Measurements from ENCODE around the gene ABTB2. TPM values are rescaled to one million over a fixed set of nuclear protein-coding genes. Genes with fewer than 3 reads are reported as not detected.
"Not testable (repeated sequence)": the region's sequence is repeated elsewhere in the genome, so short reads cannot be mapped to it uniquely, and the experiment has no call there.

Gene ABTB2
- total RNA-seq = 0.13 and 0.25 TPM in 2 replicates

GRCh38 chr11:34357701-34358257, at the start of gene ABTB2:
TSS of gene ABTB2 (minus strand) at chr11:34358010.
- peak; percentile 85 to 98 for DNase-seq (ENCODE audit: low read depth in 2 of 2)

GRCh38 chr11:34407121-34407813, 49.5 kb upstream of the ABTB2 start:
- DNase-seq (ENCODE audit: low read depth in 2 of 2) = no peak

DNA sequence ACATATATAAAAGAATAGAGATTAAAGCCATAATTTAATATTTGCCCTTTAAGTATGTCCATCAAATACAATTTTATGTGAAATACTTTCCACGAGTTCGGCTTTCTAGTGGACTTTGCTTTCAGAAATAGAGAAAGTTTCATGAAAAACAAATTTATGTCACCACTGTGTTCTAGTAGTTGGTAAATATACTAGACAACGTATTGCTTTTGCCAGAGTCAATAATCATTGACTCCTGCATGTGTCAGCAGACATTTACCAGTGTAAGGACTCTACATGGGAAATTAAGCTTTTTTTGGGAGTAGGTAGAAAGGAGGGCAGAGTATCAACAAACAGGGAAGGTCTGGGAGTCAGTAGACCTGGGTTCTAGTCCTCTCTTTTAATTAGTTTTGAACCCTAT, 48.6 kb upstream of the ABTB2 start:
- DNase-seq (ENCODE audit: low read depth in 2 of 2) = no peak

GRCh38 chr11:34405079-34405858, 47.5 kb upstream of the ABTB2 start:
- peak; percentile 1 to 34 for DNase-seq (ENCODE audit: low read depth in 2 of 2)

GRCh38 chr11:34404280-34404679, 46.5 kb upstream of the ABTB2 start:
- no peak for DNase-seq (ENCODE audit: low read depth in 2 of 2)

DNA sequence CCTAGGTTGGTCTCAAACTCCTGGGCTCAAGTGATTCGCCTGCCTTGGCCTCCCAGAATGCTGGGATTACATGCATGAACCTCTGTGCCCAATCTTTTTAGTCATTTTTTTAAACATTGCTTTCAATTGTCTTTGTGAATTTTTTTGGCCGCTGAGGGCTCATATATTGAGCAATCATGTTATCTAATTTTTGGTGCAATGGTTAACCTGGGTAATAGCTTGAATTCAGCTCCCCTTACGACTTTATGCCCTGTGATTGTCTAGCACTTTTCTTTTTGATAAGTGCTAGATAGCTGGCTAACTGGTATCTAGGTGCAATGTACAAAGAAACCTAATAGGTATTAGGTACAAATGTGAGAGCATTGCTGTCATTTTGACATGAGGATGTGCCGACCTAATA, 45.6 kb upstream of the ABTB2 start:
- no peak for DNase-seq (ENCODE audit: low read depth in 2 of 2)

GRCh38 chr11:34397811-34398210, 40.0 kb upstream of the ABTB2 start:
- no peak for DNase-seq (ENCODE audit: low read depth in 2 of 2)

- no peak for DNase-seq (ENCODE audit: low read depth in 2 of 2)
Observed at GRCh38 chr11:34397120-34397519, 39.3 kb upstream of the ABTB2 start.

- peak in 1 of 2 donors; percentile 20 for DNase-seq (ENCODE audit: low read depth in 2 of 2)
Observed at GRCh38 chr11:34395916-34396550, 38.2 kb upstream of the ABTB2 start.

DNA sequence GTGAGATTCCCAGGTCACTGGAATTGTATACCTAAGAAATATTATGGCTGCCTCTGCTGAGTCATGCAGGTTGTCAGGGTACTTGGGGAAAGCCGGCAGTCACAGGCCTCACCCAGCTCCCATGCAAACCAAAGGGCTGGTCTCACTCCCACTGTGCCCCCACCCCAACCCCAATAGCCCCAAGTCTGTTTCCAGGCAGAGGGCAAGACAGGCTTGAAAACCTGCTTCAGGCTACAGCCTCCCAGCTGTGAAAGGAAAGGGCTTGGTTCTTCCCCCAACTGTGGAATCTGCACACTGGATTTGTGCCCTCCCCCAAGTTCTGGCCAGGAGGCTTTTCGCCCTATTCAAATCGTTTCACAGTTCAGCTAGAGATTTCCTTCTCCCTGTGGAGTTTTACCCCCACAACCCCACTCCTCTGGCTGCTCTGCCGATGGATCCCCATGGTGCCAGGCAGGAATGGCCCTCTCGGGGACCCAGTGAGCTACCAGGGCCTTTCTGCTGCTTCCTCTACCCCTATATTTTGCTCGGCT, 37.0 kb upstream of the ABTB2 start:
- no peak for DNase-seq (ENCODE audit: low read depth in 2 of 2)

- no peak for DNase-seq (ENCODE audit: low read depth in 2 of 2)
Observed at GRCh38 chr11:34387653-34388052, 29.8 kb upstream of the ABTB2 start.

DNA sequence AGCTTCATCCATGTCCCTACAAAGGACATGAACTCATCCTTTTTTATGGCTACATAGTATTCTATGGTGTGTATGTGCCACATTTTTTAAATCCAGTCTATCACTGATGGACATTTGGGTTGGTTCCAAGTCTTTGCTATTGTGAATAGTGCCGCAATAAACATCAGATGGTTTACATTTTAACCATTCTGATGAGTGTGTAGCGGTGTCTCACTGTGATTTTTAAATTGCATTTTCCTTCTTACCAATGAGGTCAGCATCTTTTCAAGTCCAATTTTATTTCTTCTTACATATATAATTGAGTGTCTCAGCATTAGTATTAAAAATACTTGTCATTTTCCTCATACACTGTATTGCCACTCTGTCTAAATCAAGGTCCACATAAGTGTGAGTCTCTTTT, 28.5 kb upstream of the ABTB2 start:
- not testable (repeated sequence) for DNase-seq (ENCODE audit: low read depth in 2 of 2)

GRCh38 chr11:34382532-34383276, 24.9 kb upstream of the ABTB2 start:
- DNase-seq (ENCODE audit: low read depth in 2 of 2) = no peak

DNA sequence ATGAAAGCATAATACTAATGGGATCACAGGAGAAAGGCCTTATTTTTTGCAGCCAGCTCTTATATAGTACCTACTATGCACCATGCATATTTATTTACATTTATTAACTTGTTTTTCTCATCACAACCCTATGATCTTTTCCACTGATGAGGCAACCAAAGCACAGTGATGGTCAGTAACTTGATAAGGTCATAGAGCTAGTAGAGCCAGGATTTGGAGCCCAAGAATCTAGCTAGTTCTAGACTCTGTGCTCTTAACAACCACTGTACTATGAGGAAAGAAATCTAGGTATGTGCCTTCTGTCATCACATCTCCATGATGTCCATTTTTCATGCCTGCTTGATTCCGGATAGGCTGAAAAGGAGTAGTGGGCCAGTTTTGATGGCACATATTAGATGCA, 24.0 kb upstream of the ABTB2 start:
- no peak for DNase-seq (ENCODE audit: low read depth in 2 of 2)

DNA sequence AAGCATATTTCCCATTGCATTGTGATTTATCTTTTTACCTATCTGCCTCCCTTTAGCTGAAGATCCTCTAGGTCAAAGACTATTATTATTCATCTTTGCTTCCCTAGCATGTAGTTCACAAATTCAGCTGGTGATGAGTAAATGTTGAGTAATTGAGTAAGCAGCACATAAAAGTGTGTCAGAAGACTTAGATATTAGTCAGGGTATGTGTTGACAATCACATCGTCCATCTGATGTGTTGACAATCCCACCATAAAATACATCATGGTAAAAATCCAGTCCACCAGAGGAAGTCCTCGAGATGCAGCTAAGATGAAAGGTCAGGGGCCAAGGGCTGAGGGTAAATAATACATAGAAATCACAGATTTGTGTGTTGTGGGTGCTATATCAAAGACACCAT, 22.9 kb upstream of the ABTB2 start:
- no peak for DNase-seq (ENCODE audit: low read depth in 2 of 2)

- DNase-seq (ENCODE audit: low read depth in 2 of 2) = no peak
Observed at GRCh38 chr11:34379539-34379938, 21.7 kb upstream of the ABTB2 start.

GRCh38 chr11:34379079-34379478, 21.3 kb upstream of the ABTB2 start:
- DNase-seq (ENCODE audit: low read depth in 2 of 2) = no peak

DNA sequence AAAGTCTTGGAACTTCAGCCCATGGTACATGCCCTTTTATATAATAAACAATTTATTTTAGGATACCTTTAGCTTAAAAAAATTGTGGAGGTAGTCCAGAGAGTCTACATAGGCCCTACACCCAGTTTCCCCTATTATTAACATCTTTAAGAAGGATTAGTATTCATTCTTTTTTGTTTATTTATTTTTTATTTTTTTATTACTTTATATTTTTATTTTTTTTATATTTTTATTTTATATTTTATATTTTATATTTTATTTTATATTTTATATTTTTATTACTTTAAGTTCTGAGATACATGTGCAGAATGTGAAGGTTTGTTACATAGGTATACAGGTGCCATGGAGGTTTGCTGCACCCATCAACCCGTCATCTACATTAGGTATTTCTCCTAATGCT, 15.9 kb upstream of the ABTB2 start:
- no peak for DNase-seq (ENCODE audit: low read depth in 2 of 2)

DNA sequence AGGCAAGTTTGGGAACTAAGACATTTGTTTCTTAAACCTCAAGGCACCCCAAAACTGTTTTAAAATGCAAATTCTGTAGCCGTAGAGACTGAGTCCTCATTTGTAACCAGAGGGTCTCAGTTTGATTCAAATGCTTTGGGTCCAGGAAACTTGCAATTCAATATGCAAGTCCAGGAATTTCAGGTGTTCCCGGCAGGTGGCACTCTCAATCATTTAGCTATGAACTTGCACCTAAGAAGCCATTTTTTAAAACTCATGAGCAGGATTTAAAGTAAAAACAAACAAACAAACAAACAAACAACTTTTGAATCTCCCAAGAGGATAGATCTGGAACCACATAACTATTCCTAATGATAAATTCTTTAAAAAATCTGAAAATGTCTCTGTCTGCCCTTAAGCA, 8.7 kb upstream of the ABTB2 start:
- peak in 1 of 2 donors; percentile 14 for DNase-seq (ENCODE audit: low read depth in 2 of 2)

DNA sequence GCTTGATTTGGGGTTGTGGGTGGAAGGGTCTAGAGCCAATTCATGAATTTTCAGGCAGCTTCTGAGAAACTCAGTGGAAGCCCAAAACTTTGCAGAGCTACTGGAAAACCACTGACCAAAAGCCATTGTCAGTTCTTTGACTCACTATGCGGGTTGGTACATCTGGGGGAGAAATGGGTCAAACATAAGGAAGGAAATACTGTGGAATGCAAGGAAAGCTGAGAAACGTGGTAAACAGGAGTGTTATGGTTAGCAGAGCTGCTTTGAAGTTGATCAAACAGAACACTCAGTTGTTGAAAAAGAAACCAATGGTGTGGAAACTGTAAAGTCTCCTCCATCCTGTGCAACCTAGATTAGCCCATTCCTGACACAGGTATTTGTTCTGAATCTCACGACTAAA, 6.3 kb upstream of the ABTB2 start:
- no peak for DNase-seq (ENCODE audit: low read depth in 2 of 2)

DNA sequence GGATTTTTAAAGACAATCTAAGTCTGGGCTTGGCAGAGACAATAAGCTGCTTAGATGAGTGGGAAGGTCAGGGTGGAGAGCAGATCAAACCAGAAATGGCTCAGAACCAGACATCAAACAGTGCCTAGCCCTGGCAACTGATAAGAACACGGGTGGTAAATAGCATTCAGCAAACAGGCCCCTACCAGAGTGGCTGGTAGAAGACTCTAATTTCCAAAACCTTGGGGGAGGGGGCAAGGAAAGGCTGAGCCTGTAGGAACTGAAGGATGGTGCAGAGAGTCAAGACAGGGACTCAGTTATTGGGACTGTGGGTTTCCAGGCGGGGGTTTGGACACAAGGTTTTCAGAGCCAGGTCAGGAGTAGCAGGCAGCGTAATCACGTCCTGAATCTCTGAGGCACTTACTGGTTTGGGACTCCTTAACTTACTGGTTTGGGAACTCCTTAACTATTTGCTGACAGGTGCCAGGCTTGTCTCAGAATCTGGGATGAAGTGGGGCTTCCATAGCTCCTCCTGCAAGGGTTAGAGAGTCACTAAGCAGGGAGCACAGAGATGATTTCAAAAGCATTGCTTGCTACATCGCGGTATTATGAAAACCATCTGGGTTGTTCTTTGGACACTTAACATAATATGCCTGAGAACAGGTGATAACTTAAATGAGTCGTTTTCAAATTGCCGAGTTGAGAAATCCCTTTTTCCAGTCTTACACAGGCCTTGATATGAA, 5.7 kb upstream of the ABTB2 start:
- no peak for DNase-seq (ENCODE audit: low read depth in 2 of 2)
